B cell (primary cell): ENCODE measurements around the gene FHIT. TPM values are rescaled to one million over a fixed set of nuclear protein-coding genes. Genes with fewer than 3 reads are reported as not detected.

Experiments
- ATAC-seq: fragments of 200-7000 bp; cut with Tn5 transposase; one replicate; pipeline ENCODE4 v1.10.0; 2021; ENCODE audit warnings: low read depth, mild to moderate bottlenecking, moderate number of reproducible peaks, moderate library complexity
- CTCF ChIA-PET: fragments of 350-600 bp; sonication (Branson Sonifier 250); formaldehyde crosslinking; loops from one replicate; lab custom pipeline; 2021; ENCODE audit warnings: antibody characterized with exemption, inconsistent platforms; lab: Charles Lee
- POLR2A ChIA-PET: fragments of 350-600 bp; sonication (Branson Sonifier 250); formaldehyde crosslinking; loops from one replicate; lab custom pipeline; 2021; ENCODE audit warnings: antibody characterized with exemption; lab: Charles Lee
- DNase-seq: peaks from one replicate; pipeline ENCODE4 v3.0.0; 2013
- H2AFZ ChIP-seq: 2 replicates; pipeline ENCODE4 v1.6.1; 2012; ENCODE audit warnings: mild to moderate bottlenecking, low read depth, low read length; ENCODE audit not compliant: insufficient read depth, poor library complexity, severe bottlenecking
- H3K27ac ChIP-seq, 2 donors: 1 replicate in 1 of 2; 2 replicates in 1 of 2; pipeline ENCODE4 v1.5.1; 2012 to 2013; ENCODE audit warnings: low read length in 2 of 2, mild to moderate bottlenecking in 2 of 2, moderate library complexity in 1 of 2
- H3K27me3 ChIP-seq, 4 experiments: fragments of 200-600 bp in 1 of 4; sonication (generic) in 1 of 4; replicated peaks in 1 of 4; 1 replicate in 2 of 4; 2 replicates in 2 of 4; pipeline versions ENCODE4 v1.6.1 to v1.7.0; 2013 to 2016; ENCODE audit warnings: low read length in 3 of 4, mild to moderate bottlenecking in 2 of 4, mixed read lengths in 1 of 4, moderate library complexity in 1 of 4; ENCODE audit not compliant: insufficient read depth in 4 of 4, control insufficient read depth in 3 of 4; ENCODE audit errors: control extremely low read depth in 1 of 4
- H3K36me3 ChIP-seq, 2 experiments: replicated peaks in 1 of 2; 1 replicate in 1 of 2; 2 replicates in 1 of 2; pipeline versions ENCODE4 v1.6.1 to v1.7.1; 2013; ENCODE audit warnings: low read length in 1 of 2; ENCODE audit not compliant: insufficient read depth in 2 of 2, control insufficient read depth in 1 of 2; ENCODE audit errors: control extremely low read depth in 1 of 2, extremely low read depth in 1 of 2
- H3K4me1 ChIP-seq, 2 donors: fragments of 200-600 bp in 1 of 2; sonication (generic) in 1 of 2; 1 replicate in 1 of 2; 2 replicates in 1 of 2; pipeline versions ENCODE4 v1.5.1 to v1.6.1; 2013 to 2017; ENCODE audit warnings: low read length in 2 of 2; ENCODE audit not compliant: control insufficient read depth in 2 of 2, insufficient read depth in 2 of 2
- H3K4me2 ChIP-seq: replicated peaks from 2 replicates; pipeline ENCODE3; 2012; ENCODE audit warnings: mild to moderate bottlenecking, low read depth, low read length; ENCODE audit not compliant: poor library complexity, severe bottlenecking
- H3K4me3 ChIP-seq, 5 experiments: fragments of 200-600 bp in 1 of 5; sonication (generic) in 1 of 5; 1 replicate in 3 of 5; 2 replicates in 2 of 5; pipeline versions ENCODE4 v1.5.1 to v1.7.0; 2011 to 2016; ENCODE audit warnings: low read length in 4 of 5, mild to moderate bottlenecking in 4 of 5, low read depth in 2 of 5, control low read depth in 1 of 5, moderate library complexity in 1 of 5; ENCODE audit not compliant: insufficient read depth in 1 of 5; ENCODE audit errors: control extremely low read depth in 1 of 5, extremely low read depth in 1 of 5
- H3K79me2 ChIP-seq: fragments of 200-600 bp; sonication (generic); one replicate; pipeline ENCODE4 v1.6.0; 2016; ENCODE audit warnings: low read length; ENCODE audit not compliant: control insufficient read depth, insufficient read depth
- H3K9ac ChIP-seq: fragments of 200-600 bp; sonication (generic); 2 replicates; pipeline ENCODE4 v1.6.1; 2017; ENCODE audit warnings: mild to moderate bottlenecking, low read length, moderate library complexity
- H3K9me3 ChIP-seq, 3 donors: one replicate each; pipeline versions ENCODE4 v1.6.1 to v1.7.1; 2013; ENCODE audit warnings: low read length in 2 of 3; ENCODE audit not compliant: control insufficient read depth in 2 of 3, insufficient read depth in 1 of 3; ENCODE audit errors: control extremely low read depth in 1 of 3
- H4K20me1 ChIP-seq: 2 replicates; pipeline ENCODE4 v1.6.0; 2012; ENCODE audit warnings: mild to moderate bottlenecking, low read length; ENCODE audit not compliant: insufficient read depth, control insufficient read depth, poor library complexity, severe bottlenecking
- H3K27ac Mint-ChIP-seq: one replicate; pipeline ENCODE4 v1.8.0; 2021; ENCODE audit warnings: mixed read lengths
- H3K27me3 Mint-ChIP-seq: one replicate; pipeline ENCODE4 v1.8.0; 2021; ENCODE audit warnings: mixed read lengths
- H3K4me1 Mint-ChIP-seq: one replicate; pipeline ENCODE4 v1.8.0; 2021; ENCODE audit warnings: mixed read lengths
- H3K4me3 Mint-ChIP-seq: one replicate; pipeline ENCODE4 v1.8.0; 2021; ENCODE audit warnings: mixed read lengths
- H3K9me3 Mint-ChIP-seq: one replicate; pipeline ENCODE4 v1.8.0; 2022; ENCODE audit warnings: mixed read lengths; ENCODE audit not compliant: insufficient read depth
- CTCF ChIP-seq: fragments of 200-600 bp; IDR thresholded peaks from one replicate; pipeline ENCODE4 v1.8.0; 2022; ENCODE audit warnings: antibody characterized with exemption, mild to moderate bottlenecking
- EZH2 ChIP-seq: IDR thresholded peaks from 2 replicates; pipeline ENCODE4 v1.6.1; 2012; ENCODE audit warnings: borderline replicate concordance, low read depth, mild to moderate bottlenecking, moderate library complexity, low read length; ENCODE audit not compliant: insufficient read depth, poor library complexity, severe bottlenecking
- whole genome bisulfite sequencing: methylation state at CpG from one replicate; pipeline ENCODE4 v1.1.5; 2013; ENCODE audit warnings: missing lambda C conversion rate; ENCODE audit not compliant: insufficient coverage; 5-methylcytosine and 5-hydroxymethylcytosine counted together
- intact Hi-C: fragments of 100-400 bp; cut with micrococcal nuclease; formaldehyde crosslinking; loops from one replicate; pipeline ENCODE4 v1.10.0; 2022
- polyA plus RNA-seq: library from polyadenylated mRNA; depleted of rRNA; stranded (reverse); fragments of >200 nt; gene quantifications from 2 replicates; pipeline ENCODE4 v1.2.3, GENCODE V29; 2012
- total RNA-seq, 2 donors: library from RNA; stranded (reverse); fragments of 120-200 nt in 1 of 2; gene quantifications; 1 replicate in 1 of 2; 2 replicates in 1 of 2; pipeline versions ENCODE4 v1.2.3 to v1.2.4, GENCODE V29; 2013 to 2022

FHIT gene
- total and polyA plus RNA-seq, 2 donors (not counting 1 experiment from before 2014, with no cell fraction given) = 1.7 to 7.8 TPM

DNA sequence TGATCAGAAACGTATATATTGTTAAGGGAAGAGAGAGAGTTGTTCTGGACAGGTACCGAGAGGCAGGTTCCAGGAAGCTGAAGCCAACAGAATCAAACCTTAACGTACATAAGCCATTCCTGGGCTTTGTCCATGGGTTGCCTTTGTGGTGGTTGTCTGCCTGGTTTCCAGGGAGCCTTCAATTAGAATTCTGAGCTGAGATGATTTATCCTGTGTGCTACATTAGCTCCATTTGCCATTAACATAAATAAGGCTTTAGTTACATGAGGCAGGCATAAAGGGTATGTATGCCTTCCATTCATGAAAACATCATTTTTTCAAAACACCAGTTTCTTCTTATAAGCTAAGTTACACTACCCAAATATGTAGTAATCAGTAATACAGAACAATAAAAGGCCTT is 1472.0 kb downstream of the FHIT start:
- intact Hi-C loops = no loop called here
- no peak overlapping the region for H3K9ac ChIP-seq
- no peaks in the 10 kb centered on the region for H3K79me2 ChIP-seq
- no peaks in the 10 kb centered on the region for H3K9me3 ChIP-seq
- no peak overlapping the region for H3K27ac Mint-ChIP-seq
- H3K4me3 ChIP-seq = no peak overlapping the region
- H3K4me2 ChIP-seq = no peak overlapping the region
- H2AFZ ChIP-seq = no peak overlapping the region
- POLR2A ChIA-PET = no interaction called here
- peaks cover 19 to 22% of the 10 kb centered on the region in 2 donors for H3K4me1 ChIP-seq
- CTCF ChIA-PET = no interaction called here
- no peak for TF ChIP-seq CTCF
- TF ChIP-seq EZH2 = no peak
- H3K27me3 ChIP-seq = no peaks in the 10 kb centered on the region
- DNase-seq (no peak), ATAC-seq (no peak)
- no peak overlapping the region for H3K27ac ChIP-seq
- peaks cover 26% of the 10 kb centered on the region for H3K4me1 Mint-ChIP-seq
- H3K36me3 ChIP-seq = no peaks in the 10 kb centered on the region
- no peak overlapping the region for H3K4me3 Mint-ChIP-seq
- H4K20me1 ChIP-seq = no peaks in the 10 kb centered on the region
- 100% methylated on average over 2 of the region's 3 CpGs for WGBS
- H3K9me3 Mint-ChIP-seq = no peaks in the 10 kb centered on the region
- no peaks in the 10 kb centered on the region for H3K27me3 Mint-ChIP-seq

- ChIA-PET POLR2A (no interaction called here), CTCF (interaction anchor here (0.6 kb wide), 1 partner anchor 40 kb away, joined by 3 read pairs; no protein-coding TSS in a partner anchor)
Observed at GRCh38 chr3:59777667-59778077, 1473.6 kb downstream of the FHIT start.

More at GRCh38 chr3:59777667-59778077, 1473.6 kb downstream of the FHIT start:
- TF ChIP-seq EZH2 (no peak), CTCF (no peak)
- peak; percentile 13 for DNase-seq
- H3K4me3 Mint-ChIP-seq = peak overlapping the region; percentile 37
- Histone ChIP-seq H3K9me3 (no peaks in the 10 kb centered on the region), H3K79me2 (no peaks in the 10 kb centered on the region), H4K20me1 (no peaks in the 10 kb centered on the region), H3K27me3 (no peaks in the 10 kb centered on the region), H3K27ac (peak overlapping the region; percentile 36 to 62), H3K9ac (no peak overlapping the region), H3K4me2 (peak overlapping the region; percentile 7), H2AFZ (peak overlapping the region; percentile 50), H3K4me1 (peaks cover 20 to 24% of the 10 kb centered on the region in 2 donors), H3K36me3 (no peaks in the 10 kb centered on the region), H3K4me3 (no peak overlapping the region)
- peak overlapping the region; percentile 76 for H3K27ac Mint-ChIP-seq
- no peaks in the 10 kb centered on the region for H3K27me3 Mint-ChIP-seq
- intact Hi-C loops = no loop called here
- H3K9me3 Mint-ChIP-seq = no peaks in the 10 kb centered on the region
- peaks cover 27% of the 10 kb centered on the region for H3K4me1 Mint-ChIP-seq
- WGBS = 11% methylated on average over 2 of the region's 3 CpGs
- peak; percentile 41 for ATAC-seq
